ENCODE data around the gene NINJ2. TPM values are rescaled to one million over a fixed set of nuclear protein-coding genes. Genes with fewer than 3 reads are reported as not detected.

NINJ2 gene
- total RNA-seq, 1 experiment from 2014 or later: 0.24 TPM

- Histone ChIP-seq H3K79me2 (ENCODE audit: insufficient read depth, low read length) (no peaks in the 10 kb centered on the region), H3K4me1 (ENCODE audit: insufficient read depth, low read length) (peaks cover under 1% of the 10 kb centered on the region; the same call in 1 of the 2 replicates), H3K56ac (ENCODE audit: insufficient read length, low read depth, low read length) (no peak overlapping the region), H3K4ac (ENCODE audit: low read depth, low read length) (no peak overlapping the region), H2BK12ac (ENCODE audit: insufficient read length, low read depth, low read length) (no peak overlapping the region), H2BK5ac (ENCODE audit: insufficient read length, low read length) (no peak overlapping the region), H3K9me3 (ENCODE audit: control insufficient read depth, low read depth, low read length) (no peaks in the 10 kb centered on the region), H2AK5ac (ENCODE audit: insufficient read length, low read length) (no peak overlapping the region), H3K9ac (ENCODE audit: extremely low read depth, insufficient read length, low read length) (no peak overlapping the region), H4K91ac (ENCODE audit: insufficient read length, low read depth, low read length) (no peak overlapping the region), H2BK20ac (ENCODE audit: low read depth, low read length, poor library complexity, severe bottlenecking) (no peak overlapping the region), H3K27me3 (ENCODE audit: insufficient read depth, low read length) (no peaks in the 10 kb centered on the region), H3K27ac (ENCODE audit: insufficient read length, low read depth, low read length) (no peak overlapping the region), H3K23ac (ENCODE audit: insufficient read length, low read depth, low read length) (no peak overlapping the region), H2BK15ac (ENCODE audit: low read depth, low read length) (no peak overlapping the region), H3K14ac (ENCODE audit: insufficient read depth, low read length) (no peak overlapping the region), H3K23me2 (ENCODE audit: insufficient read length, low read depth, low read length, poor library complexity, severe bottlenecking) (peaks cover 11% of the 10 kb centered on the region), H4K20me1 (ENCODE audit: control insufficient read depth, insufficient read depth, insufficient read length) (no peaks in the 10 kb centered on the region), H3T11ph (ENCODE audit: low read length) (no peak overlapping the region), H4K8ac (replicated peaks; ENCODE audit: insufficient read length, low read depth, low read length) (no peak overlapping the region), H2BK120ac (ENCODE audit: low read depth, low read length, poor library complexity, severe bottlenecking) (no peak overlapping the region), H2AFZ (ENCODE audit: low read length) (no peak overlapping the region), H3K4me2 (ENCODE audit: insufficient read depth, insufficient read length, low read length) (no peak overlapping the region), H4K5ac (ENCODE audit: insufficient read length, low read depth, low read length) (no peak overlapping the region), H3K18ac (ENCODE audit: insufficient read length, low read depth, low read length) (no peak overlapping the region), H3K79me1 (ENCODE audit: insufficient read depth, low read depth, low read length, poor library complexity, severe bottlenecking) (no peaks in the 10 kb centered on the region)
- Mint-ChIP-seq H3K27ac (no peak overlapping the region), H3K36me3 (ENCODE audit: insufficient read depth in 1 of 3, low read depth in 3 of 3) (peaks cover 0 to 2% (median 0%) of the 10 kb centered on the region in 3 experiments; a peak in 3 of 7 replicates), H3K27me3 (ENCODE audit: low read depth) (peaks cover 13% of the 10 kb centered on the region), H3K9me3 (peaks cover 2 to 6% of the 10 kb centered on the region in 2 experiments; a peak in 2 of 5 replicates), H3K4me3 (no peak overlapping the region), H3K4me1 (peaks cover 31 to 35% of the 10 kb centered on the region in 2 experiments)
- no CpG with 5 or more reads among the region's 3 CpGs for WGBS (ENCODE audit: extremely low coverage, insufficient read length, low lambda C conversion rate)
- no peak for DNase-seq
- TF ChIP-seq, protein P1, sequence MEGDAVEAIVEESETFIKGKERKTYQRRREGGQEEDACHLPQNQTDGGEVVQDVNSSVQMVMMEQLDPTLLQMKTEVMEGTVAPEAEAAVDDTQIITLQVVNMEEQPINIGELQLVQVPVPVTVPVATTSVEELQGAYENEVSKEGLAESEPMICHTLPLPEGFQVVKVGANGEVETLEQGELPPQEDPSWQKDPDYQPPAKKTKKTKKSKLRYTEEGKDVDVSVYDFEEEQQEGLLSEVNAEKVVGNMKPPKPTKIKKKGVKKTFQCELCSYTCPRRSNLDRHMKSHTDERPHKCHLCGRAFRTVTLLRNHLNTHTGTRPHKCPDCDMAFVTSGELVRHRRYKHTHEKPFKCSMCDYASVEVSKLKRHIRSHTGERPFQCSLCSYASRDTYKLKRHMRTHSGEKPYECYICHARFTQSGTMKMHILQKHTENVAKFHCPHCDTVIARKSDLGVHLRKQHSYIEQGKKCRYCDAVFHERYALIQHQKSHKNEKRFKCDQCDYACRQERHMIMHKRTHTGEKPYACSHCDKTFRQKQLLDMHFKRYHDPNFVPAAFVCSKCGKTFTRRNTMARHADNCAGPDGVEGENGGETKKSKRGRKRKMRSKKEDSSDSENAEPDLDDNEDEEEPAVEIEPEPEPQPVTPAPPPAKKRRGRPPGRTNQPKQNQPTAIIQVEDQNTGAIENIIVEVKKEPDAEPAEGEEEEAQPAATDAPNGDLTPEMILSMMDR (conservative IDR thresholded peaks at IDR 0.05): no peak
Observed at GRCh38 chr12:574475-575128, 88.6 kb downstream of the NINJ2 start.

All from H9 (cell line).